HG02840 (cell line): Measurements from ENCODE around the gene ALPK1.
"Not testable (repeated sequence)": the region's sequence is repeated elsewhere in the genome, so short reads cannot be mapped to it uniquely, and the experiment has no call there.

ENCODE experiments used
- ATAC-seq: cut with Tn5 transposase; IDR thresholded peaks from one replicate; pipeline ENCODE4 v1.9.1; 2021; ENCODE audit warnings: mild to moderate bottlenecking, moderate library complexity, moderate number of reproducible peaks; ENCODE audit not compliant: unreplicated experiment, low FRiP score

Gene ALPK1

GRCh38 chr4:112282860-112283667 is 14.1 kb upstream of the ALPK1 start:
- no peak for ATAC-seq

- no peak for ATAC-seq
Observed at GRCh38 chr4:112284166-112284565, 13.0 kb upstream of the ALPK1 start.

DNA sequence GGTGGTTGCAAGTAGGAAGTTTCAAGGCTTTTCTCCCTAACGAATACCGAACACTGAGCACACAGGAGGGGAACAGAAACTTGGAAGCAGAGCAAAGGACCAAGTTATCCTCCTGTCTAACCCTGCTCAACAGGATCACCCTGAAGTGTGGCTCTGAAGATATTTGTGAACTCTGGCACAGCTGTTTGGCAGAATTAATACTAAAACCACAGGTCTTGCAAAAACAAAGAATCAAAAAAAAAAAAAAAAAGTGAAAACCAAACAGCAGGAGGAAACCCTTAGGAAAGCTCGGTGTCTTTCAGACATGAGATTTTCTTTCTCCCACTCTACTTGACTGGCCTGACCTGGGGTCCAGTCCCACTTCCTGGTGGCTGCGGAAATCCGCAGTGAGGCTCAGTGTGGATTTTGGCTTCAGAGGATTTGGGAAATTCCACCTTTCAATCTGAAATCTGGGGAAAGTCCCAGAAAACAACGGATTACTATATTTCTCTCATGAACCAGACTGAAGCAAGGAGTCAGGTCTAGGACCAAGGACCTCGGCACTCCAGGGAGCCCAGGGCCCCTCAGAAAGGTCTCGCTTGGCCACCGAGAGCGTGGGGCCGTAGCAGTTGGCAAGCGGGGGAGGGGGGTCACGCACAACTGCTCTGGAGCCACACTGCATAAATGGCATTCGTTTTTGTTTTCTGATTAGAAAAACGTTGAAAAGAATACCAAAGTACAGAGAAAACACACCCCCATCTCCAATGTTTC is 12.3 kb upstream of the ALPK1 start:
- ATAC-seq: no peak

DNA sequence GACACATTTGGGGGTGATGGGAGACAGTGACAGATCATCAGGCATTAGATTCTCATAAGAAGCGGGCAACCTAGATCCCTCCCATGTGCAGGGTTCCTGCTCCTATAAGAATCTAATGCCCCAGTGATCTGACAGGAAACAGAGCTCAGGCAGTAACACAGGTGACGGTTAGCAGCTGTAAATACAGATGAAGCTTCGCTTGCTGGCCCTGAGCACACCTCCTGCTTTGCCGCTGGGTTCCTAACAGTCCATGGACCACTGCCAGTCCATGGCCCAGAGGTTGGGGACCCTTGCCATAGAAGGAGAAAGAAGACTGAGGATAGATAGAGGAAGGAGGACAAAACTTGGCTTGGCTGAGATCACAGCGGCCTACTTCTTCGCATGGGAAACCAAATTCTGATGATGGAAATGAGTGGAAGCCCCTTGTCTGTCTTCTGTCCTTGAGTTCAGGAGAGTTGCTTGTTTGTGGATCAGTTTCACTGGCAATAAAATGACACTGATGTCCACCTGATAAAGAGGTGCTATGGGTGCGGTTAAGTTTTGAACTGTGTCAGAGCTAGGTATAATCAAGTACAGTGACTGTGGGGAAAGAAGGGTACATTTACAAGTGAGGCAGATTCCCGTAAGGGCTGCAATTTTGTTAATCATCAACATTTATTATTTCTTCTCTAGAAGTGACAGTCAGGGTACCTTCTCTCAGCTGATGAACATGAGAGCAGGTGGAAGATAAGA is 9.7 kb upstream of the ALPK1 start:
- peak; percentile 30 for ATAC-seq

GRCh38 chr4:112288455-112288854 is 8.7 kb upstream of the ALPK1 start:
- ATAC-seq: peak; percentile 22

DNA sequence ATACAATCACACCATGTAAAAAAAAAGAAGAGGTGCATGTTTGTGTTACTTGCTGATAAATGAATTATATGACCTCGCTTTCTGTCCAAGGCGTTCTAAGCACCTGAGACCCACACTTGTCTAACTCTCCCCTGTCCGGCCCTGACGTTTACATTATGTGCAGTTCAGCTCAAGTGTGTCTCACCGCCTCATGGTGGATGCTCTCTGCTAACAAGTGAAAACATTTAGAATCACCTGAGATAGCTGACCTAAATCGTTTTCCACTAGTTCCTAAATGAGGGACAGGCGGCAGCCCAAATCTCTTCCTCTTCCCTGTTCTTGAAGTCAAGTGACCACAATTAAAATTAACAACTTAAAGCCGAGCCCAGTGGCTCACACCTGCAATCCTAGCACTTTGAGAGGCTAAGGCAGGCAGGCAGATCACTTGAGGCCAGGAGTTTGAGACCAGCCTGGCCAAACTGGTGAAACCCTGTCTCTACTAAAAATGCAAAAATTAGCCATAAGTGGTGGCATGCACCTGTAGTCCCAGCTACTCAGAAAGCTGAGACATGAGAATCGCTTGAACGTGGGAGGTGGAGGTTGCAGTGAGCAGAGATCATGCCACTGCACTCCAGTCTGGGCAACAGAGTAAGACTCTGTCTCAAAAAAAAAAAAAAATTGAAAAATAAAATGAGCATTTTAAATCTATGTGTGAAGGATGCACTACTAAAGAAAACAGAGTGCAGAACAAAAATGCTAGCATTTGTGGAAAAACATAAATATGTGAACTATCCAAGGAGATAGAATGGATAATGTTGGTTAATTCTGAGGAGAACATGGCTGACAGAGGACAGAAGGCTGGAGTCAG is 7.5 kb upstream of the ALPK1 start:
- ATAC-seq: no peak

DNA sequence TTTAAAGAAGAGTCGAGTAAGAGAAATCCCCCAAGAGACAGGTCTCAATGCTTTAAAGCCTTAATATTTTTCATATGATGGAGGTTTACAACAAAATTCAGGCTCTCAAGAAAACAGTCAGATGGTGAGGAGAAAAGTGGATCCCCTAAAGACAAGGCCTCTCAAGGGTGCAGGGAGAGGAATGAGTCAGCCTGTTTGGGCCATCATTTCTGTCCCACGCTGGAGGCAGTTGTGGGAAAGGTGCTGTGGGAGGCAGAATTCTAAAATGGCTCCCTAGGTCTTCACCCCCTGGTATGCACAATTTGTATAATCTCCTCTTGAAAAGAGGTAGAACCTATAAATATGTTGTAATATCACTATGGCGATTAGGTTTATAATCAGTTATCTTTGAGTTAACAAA is 6.8 kb upstream of the ALPK1 start:
- no peak for ATAC-seq

GRCh38 chr4:112299721-112300120 is 2.6 kb downstream of the ALPK1 start:
- ATAC-seq: no peak

DNA sequence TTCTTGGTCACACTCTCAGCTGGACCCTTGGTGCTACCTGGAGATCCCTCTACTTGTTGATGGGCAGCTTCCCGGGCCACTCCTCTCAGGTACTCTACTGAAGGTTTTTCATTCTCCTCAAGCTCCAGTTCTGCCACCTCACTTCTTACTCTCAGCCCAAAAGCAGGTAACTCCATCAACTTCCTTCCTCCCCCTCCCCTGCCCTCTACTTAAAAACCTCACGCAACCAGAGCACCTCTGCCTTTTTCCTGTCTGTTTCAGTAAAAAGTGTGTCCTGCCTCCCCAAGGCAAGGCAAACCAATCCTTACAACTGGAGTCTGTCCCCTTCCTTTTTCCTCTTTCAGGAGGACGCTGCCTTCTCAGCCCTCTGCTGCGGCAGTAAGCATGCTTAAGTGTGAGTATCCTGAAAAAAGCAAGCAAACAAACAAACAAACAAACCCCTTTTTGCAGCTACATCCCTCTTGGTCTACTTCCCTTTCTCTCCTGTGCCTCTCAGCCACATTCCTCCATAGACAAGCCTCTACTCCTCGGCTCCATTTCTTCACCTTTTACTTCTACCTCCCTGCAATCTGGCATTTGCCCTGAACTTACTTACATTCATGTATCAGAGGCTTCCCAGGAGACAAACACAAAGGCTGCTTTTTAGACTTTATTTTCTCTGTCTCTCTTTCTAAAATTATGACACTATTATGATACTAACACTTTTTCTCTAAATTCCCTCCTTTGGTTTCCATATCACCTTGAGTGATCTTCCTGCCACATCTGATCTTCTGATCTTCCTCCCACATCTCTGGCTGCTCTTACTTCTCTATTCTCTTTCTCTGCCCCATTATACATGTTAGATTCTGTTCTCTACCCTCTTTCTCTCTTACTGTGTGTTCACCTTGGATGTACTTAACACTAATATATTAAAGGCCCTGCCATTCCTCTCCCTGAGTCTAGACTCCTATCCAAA is 5.4 kb downstream of the ALPK1 start:
- no peak for ATAC-seq

GRCh38 chr4:112305477-112305876 is 8.3 kb downstream of the ALPK1 start:
- ATAC-seq: not testable (repeated sequence)

GRCh38 chr4:112309263-112309791 is 12.2 kb downstream of the ALPK1 start:
- not testable (repeated sequence) for ATAC-seq

DNA sequence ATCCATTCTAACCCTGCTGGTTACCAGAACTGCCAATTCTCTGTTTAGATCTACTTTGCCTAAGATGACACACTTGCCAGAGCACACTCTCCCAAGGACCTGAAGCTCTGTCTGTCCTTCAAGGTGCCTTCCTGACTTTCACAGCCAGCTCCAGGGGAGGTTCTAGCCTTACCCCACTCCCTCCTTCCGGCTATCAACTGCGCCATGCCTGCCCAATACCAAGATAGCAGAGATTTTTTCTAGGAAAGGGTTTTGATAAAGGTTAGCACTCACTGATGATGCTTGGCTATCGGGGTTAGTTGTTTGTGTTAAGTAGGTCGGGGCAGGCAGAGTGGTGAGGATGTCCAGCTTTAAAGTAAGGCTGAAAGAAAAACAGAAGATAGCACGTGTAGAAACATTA is 14.3 kb downstream of the ALPK1 start:
- ATAC-seq: no peak

GRCh38 chr4:112312610-112313239 is 15.6 kb downstream of the ALPK1 start:
- peak; percentile 97 for ATAC-seq

GRCh38 chr4:112315446-112315845 is 18.3 kb downstream of the ALPK1 start:
- no peak for ATAC-seq

GRCh38 chr4:112316360-112316759 is 19.2 kb downstream of the ALPK1 start:
- no peak for ATAC-seq

- ATAC-seq: peak; percentile 98
Observed at GRCh38 chr4:112318239-112319142, 21.3 kb downstream of the ALPK1 start.
